Common myeloid progenitor, CD34-positive (primary cell): ENCODE data around the gene VGF.

ENCODE experiments used
- CTCF ChIA-PET: fragments of 350-600 bp; sonication (Branson Sonifier 250); formaldehyde crosslinking; loops from one replicate; lab custom pipeline; 2021; ENCODE audit warnings: antibody characterized with exemption; lab: Charles Lee
- POLR2A ChIA-PET: fragments of 350-600 bp; sonication (Branson Sonifier 250); formaldehyde crosslinking; loops from one replicate; lab custom pipeline; 2021; ENCODE audit warnings: antibody characterized with exemption; lab: Charles Lee
- DNase-seq, 3 donors: peaks; one replicate each; pipeline versions ENCODE4 v3.0.0 to v3.0.0-alpha.2; 2013
- H3K27ac ChIP-seq, 2 experiments: 1 replicate in 1 of 2; 2 replicates in 1 of 2; pipeline ENCODE4 v1.7.0; 2013; ENCODE audit warnings: inconsistent platforms in 2 of 2, low read length in 2 of 2, mild to moderate bottlenecking in 2 of 2, low read depth in 1 of 2, moderate library complexity in 1 of 2; ENCODE audit not compliant: severe bottlenecking in 2 of 2, insufficient read depth in 1 of 2, poor library complexity in 1 of 2
- H3K27me3 ChIP-seq, 5 experiments: replicated peaks in 2 of 5; 1 replicate in 3 of 5; 2 replicates in 2 of 5; pipeline versions ENCODE4 v1.6.1 to v1.7.0; 2013; ENCODE audit warnings: low read length in 4 of 5, mild to moderate bottlenecking in 2 of 5, moderate library complexity in 2 of 5, inconsistent platforms in 1 of 5; ENCODE audit not compliant: insufficient read depth in 5 of 5, control insufficient read depth in 4 of 5
- H3K36me3 ChIP-seq, 4 experiments: 1 replicate in 2 of 4; 2 replicates in 2 of 4; pipeline versions ENCODE4 v1.6.1 to v1.7.0; 2013; ENCODE audit warnings: low read length in 3 of 4, control low read depth in 1 of 4, mild to moderate bottlenecking in 1 of 4; ENCODE audit not compliant: control insufficient read depth in 4 of 4, insufficient read depth in 4 of 4
- H3K4me1 ChIP-seq, 4 experiments: 1 replicate in 3 of 4; 2 replicates in 1 of 4; pipeline versions ENCODE4 v1.6.1 to v1.7.1; 2013; ENCODE audit warnings: low read length in 3 of 4, mild to moderate bottlenecking in 3 of 4, control low read depth in 1 of 4, inconsistent platforms in 1 of 4, moderate library complexity in 1 of 4; ENCODE audit not compliant: control insufficient read depth in 4 of 4, insufficient read depth in 4 of 4; ENCODE audit errors: control extremely low read depth in 1 of 4
- H3K4me3 ChIP-seq, 7 experiments: 1 replicate in 4 of 7; 2 replicates in 3 of 7; pipeline versions ENCODE4 v1.5.1 to v1.7.0; 2013; ENCODE audit warnings: mild to moderate bottlenecking in 7 of 7, low read length in 6 of 7, moderate library complexity in 6 of 7, inconsistent platforms in 2 of 7, low read depth in 2 of 7, control low read depth in 1 of 7; ENCODE audit not compliant: insufficient read depth in 4 of 7, control insufficient read depth in 1 of 7; ENCODE audit errors: extremely low read depth in 1 of 7
- H3K9me3 ChIP-seq, 5 experiments: 1 replicate in 4 of 5; 2 replicates in 1 of 5; pipeline versions ENCODE4 v1.6.1 to v1.7.1; 2013; ENCODE audit warnings: low read length in 4 of 5, mild to moderate bottlenecking in 2 of 5, inconsistent platforms in 1 of 5, low read depth in 1 of 5, moderate library complexity in 1 of 5; ENCODE audit not compliant: control insufficient read depth in 4 of 5, insufficient read depth in 2 of 5; ENCODE audit errors: control extremely low read depth in 1 of 5
- WGBS: methylation state at CpG from one replicate; pipeline ENCODE4 v1.1.5; 2013; ENCODE audit not compliant: insufficient coverage; 5-methylcytosine and 5-hydroxymethylcytosine counted together

Gene VGF

DNA sequence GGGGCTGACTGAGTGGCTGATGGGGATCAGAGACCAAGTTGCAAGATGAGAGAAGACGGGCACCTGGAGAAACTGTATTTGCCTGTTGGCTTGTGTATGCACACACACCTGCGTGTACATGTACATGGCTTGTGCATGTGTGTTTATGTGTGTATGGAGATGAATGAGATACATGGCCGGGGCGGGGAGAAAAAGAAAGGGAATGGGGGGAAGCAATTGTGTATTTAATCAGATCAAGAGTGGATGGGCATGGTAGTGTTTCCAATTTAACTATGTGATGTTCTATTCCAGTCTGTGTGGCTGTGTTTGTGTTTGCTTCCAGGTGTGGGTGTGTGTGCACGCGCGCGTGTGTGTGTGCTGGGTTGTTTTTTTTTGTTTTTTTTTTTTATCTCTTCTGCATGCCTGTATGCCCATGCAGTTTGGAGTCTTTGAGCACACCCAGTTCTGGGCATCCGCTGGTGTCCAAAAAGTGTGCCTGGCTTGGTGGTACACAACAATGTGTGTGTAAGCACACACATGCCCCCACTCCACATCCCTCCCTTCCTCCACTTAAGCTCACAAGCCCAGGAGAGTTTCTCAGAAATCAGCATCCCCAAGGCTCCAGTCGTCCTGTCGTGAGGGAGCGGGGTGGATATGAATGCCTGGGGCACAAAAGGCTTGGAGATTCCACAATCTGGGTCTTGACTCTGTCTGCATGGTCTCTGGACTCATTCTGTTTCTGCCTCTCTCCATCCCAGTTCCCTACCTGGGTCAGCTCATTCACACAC, 2.5 kb upstream of the VGF start:
- peaks cover 0 to 64% (median 50%) of the 10 kb centered on the region in 4 experiments for H3K4me1 ChIP-seq
- peaks cover 5 to 98% (median 65%) of the 10 kb centered on the region in 5 experiments for H3K27me3 ChIP-seq
- H3K27ac ChIP-seq: no peak overlapping the region
- H3K36me3 ChIP-seq: no peaks in the 10 kb centered on the region
- H3K9me3 ChIP-seq: no peaks in the 10 kb centered on the region
- WGBS: 6% methylated on average over 7 of the region's 12 CpGs
- no peak overlapping the region for H3K4me3 ChIP-seq
- no peak for DNase-seq
- ChIA-PET POLR2A (interaction anchor here (0.6 kb wide), 1 partner anchor 86 kb away, joined by 4 read pairs; no protein-coding TSS in a partner anchor), CTCF (interaction anchor here (0.6 to 1.6 kb wide), 6 partner anchors 11 to 76 kb away, joined by 3 to 18 read pairs (median 4); no protein-coding TSS in a partner anchor)

GRCh38 chr7:101166909-101167644, 1.7 kb upstream of the VGF start:
- DNase-seq: no peak
- ChIA-PET CTCF (no interaction called here), POLR2A (no interaction called here)
- H3K4me1 ChIP-seq: peaks cover 0 to 61% (median 48%) of the 10 kb centered on the region in 4 experiments
- 0% methylated on average over 9 of the region's 19 CpGs for WGBS
- peaks cover 5 to 98% (median 64%) of the 10 kb centered on the region in 5 experiments for H3K27me3 ChIP-seq
- peak overlapping the region in 1 of 7 experiments; percentile 4 for H3K4me3 ChIP-seq
- H3K9me3 ChIP-seq: no peaks in the 10 kb centered on the region
- no peak overlapping the region for H3K27ac ChIP-seq
- peaks cover 0 to 1% (median 0%) of the 10 kb centered on the region in 4 experiments for H3K36me3 ChIP-seq

DNA sequence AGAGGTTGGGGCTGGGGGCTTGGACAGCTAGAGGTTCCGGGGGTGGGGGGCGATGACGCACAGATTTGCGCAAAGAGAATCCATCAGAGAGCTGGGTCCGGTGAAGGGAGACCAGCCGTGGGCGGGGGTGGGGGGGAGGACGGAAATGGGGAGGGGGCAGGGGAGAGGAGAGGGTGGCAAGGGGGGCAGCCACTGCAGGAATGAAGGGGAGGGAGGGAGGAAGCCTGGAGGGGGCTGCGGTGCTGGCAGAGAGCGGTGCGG, 1.2 kb upstream of the VGF start:
- Histone ChIP-seq H3K27ac (no peak overlapping the region), H3K36me3 (peaks cover 0 to 2% (median 0%) of the 10 kb centered on the region in 4 experiments), H3K9me3 (no peaks in the 10 kb centered on the region), H3K4me1 (peaks cover 0 to 56% (median 43%) of the 10 kb centered on the region in 4 experiments), H3K27me3 (peaks cover 5 to 96% (median 60%) of the 10 kb centered on the region in 5 experiments), H3K4me3 (no peak overlapping the region)
- CTCF ChIA-PET: interaction anchor here (1.1 kb wide), 1 partner anchor 277 kb away, joined by 4 read pairs; the partner anchor contains the start of gene UFSP1
- 0% methylated on average over 3 of the region's 11 CpGs for WGBS
- DNase-seq: peak in 1 of 3 donors; percentile 60
- POLR2A ChIA-PET: no interaction called here

- Histone ChIP-seq H3K36me3 (peaks cover 0 to 2% (median 0%) of the 10 kb centered on the region in 4 experiments), H3K27me3 (peaks cover 5 to 91% (median 55%) of the 10 kb centered on the region in 5 experiments), H3K27ac (no peak overlapping the region), H3K9me3 (no peaks in the 10 kb centered on the region), H3K4me3 (peak overlapping the region in 3 of 7 experiments; percentile 22 to 40 (median 29)), H3K4me1 (peaks cover 0 to 53% (median 40%) of the 10 kb centered on the region in 4 experiments)
- ChIA-PET CTCF (interaction anchor here (1.0 to 1.3 kb wide), 3 partner anchors 22 to 277 kb away, joined by 4 read pairs; partner anchors contain the start of gene UFSP1), POLR2A (interaction anchor here (1.1 kb wide), 1 partner anchor 18 kb away, joined by 3 read pairs; no protein-coding TSS in a partner anchor)
- DNase-seq: no peak
- WGBS: 2% methylated on average over 24 of the region's 38 CpGs
Observed at GRCh38 chr7:101165958-101166647, 734 bp upstream of the VGF start.

GRCh38 chr7:101164071-101164840, 1.1 kb downstream of the VGF start:
- no peak for DNase-seq
- Histone ChIP-seq H3K27me3 (peaks cover under 1 to 73% (median 40%) of the 10 kb centered on the region in 5 experiments), H3K9me3 (no peaks in the 10 kb centered on the region), H3K36me3 (peaks cover 0 to 7% (median 0%) of the 10 kb centered on the region in 4 experiments), H3K27ac (no peak overlapping the region), H3K4me1 (peaks cover 0 to 45% (median 36%) of the 10 kb centered on the region in 4 experiments), H3K4me3 (peak overlapping the region in 2 of 7 experiments; percentile 54)
- WGBS: 3% methylated on average over 68 of the region's 75 CpGs
- ChIA-PET POLR2A (no interaction called here), CTCF (no interaction called here)
